ENCODE measurements around the gene SLAMF6.

- no peak for TF ChIP-seq POLR2A (IDR thresholded peaks at IDR 0.05)
- TF ChIP-seq, protein P1, sequence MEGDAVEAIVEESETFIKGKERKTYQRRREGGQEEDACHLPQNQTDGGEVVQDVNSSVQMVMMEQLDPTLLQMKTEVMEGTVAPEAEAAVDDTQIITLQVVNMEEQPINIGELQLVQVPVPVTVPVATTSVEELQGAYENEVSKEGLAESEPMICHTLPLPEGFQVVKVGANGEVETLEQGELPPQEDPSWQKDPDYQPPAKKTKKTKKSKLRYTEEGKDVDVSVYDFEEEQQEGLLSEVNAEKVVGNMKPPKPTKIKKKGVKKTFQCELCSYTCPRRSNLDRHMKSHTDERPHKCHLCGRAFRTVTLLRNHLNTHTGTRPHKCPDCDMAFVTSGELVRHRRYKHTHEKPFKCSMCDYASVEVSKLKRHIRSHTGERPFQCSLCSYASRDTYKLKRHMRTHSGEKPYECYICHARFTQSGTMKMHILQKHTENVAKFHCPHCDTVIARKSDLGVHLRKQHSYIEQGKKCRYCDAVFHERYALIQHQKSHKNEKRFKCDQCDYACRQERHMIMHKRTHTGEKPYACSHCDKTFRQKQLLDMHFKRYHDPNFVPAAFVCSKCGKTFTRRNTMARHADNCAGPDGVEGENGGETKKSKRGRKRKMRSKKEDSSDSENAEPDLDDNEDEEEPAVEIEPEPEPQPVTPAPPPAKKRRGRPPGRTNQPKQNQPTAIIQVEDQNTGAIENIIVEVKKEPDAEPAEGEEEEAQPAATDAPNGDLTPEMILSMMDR (IDR thresholded peaks at IDR 0.05), result no peak
Measured at GRCh38 chr1:160466961-160467360, 56.1 kb downstream of the SLAMF6 start.

All from Peyer's patch (tissue), 4 donors.